HepG2 (cell line): ENCODE results near the gene TM4SF1. TPM values are rescaled to one million over a fixed set of nuclear protein-coding genes. Genes with fewer than 3 reads are reported as not detected.

ENCODE experiments used
- ARID2 ChIP-seq: sonication (generic); formaldehyde crosslinking; IDR thresholded peaks from 2 replicates; pipeline ENCODE4 v1.8.1; 2022; ENCODE audit warnings: mild to moderate bottlenecking, missing genetic modification reagents, borderline replicate concordance
- FOSL1 ChIP-seq: sonication (generic); formaldehyde crosslinking; IDR thresholded peaks from 2 replicates; pipeline ENCODE4 v1.9.0; 2021; ENCODE audit warnings: missing genetic modification reagents, borderline replicate concordance
- JUN ChIP-seq: sonication (generic); formaldehyde crosslinking; IDR thresholded peaks from 2 replicates; pipeline ENCODE4 v1.4.0; 2020; ENCODE audit warnings: mild to moderate bottlenecking, missing genetic modification reagents
- KDM1A ChIP-seq: IDR thresholded peaks from 2 replicates; pipeline ENCODE4 v1.6.1; 2016; ENCODE audit warnings: missing compliant biosample characterization
- KDM6A ChIP-seq: IDR thresholded peaks from 2 replicates; pipeline ENCODE4 v1.6.1; 2016; ENCODE audit warnings: low read depth
- KLF6 ChIP-seq: IDR thresholded peaks from 2 replicates; pipeline ENCODE4 v1.8.0; 2016; ENCODE audit warnings: missing biosample characterization, missing genetic modification reagents
- NFRKB ChIP-seq: fragments of 450-650 bp; IDR thresholded peaks from 2 replicates; pipeline ENCODE4 v1.6.1; 2017
- NR3C1 ChIP-seq: sonication (generic); formaldehyde crosslinking; IDR thresholded peaks from 2 replicates; pipeline ENCODE4 v1.4.0; 2020; ENCODE audit warnings: missing genetic modification reagents
- SAFB2 ChIP-seq: sonication (generic); formaldehyde crosslinking; IDR thresholded peaks from 2 replicates; pipeline ENCODE4 v1.5.1; 2020; ENCODE audit warnings: missing genetic modification reagents, low read depth, mild to moderate bottlenecking, borderline replicate concordance
- SAP130 ChIP-seq: IDR thresholded peaks from 2 replicates; pipeline ENCODE4 v1.6.1; 2016; ENCODE audit warnings: low read depth
- YEATS2 ChIP-seq: sonication (generic); formaldehyde crosslinking; IDR thresholded peaks from 2 replicates; pipeline ENCODE4 v1.4.0; 2020; ENCODE audit warnings: missing genetic modification reagents, borderline replicate concordance
- ZNF589 ChIP-seq: sonication (generic); formaldehyde crosslinking; conservative IDR thresholded peaks from 2 replicates; pipeline ENCODE4 v1.8.0; 2022; ENCODE audit warnings: mild to moderate bottlenecking, moderate library complexity, missing genetic modification reagents
- polyA plus RNA-seq, 8 experiments: library from polyadenylated mRNA; depleted of rRNA in 3 of 8; stranded (reverse) in 7 of 8; unstranded in 1 of 8; fragments of >200 nt; fragmentation: Illumina TruSeq in 4 of 8; extraction: Trizol in 4 of 8; gene quantifications; 2 replicates each; pipeline versions ENCODE4 v1.2.1 to v1.2.3, GENCODE V29; 2011 to 2016; ENCODE audit warnings: low read depth in 4 of 8, missing spikeins in 1 of 8, mixed read lengths in 1 of 8; ENCODE audit not compliant: insufficient read depth in 1 of 8
- total RNA-seq, 5 experiments: library from RNA; depleted of rRNA; stranded (reverse); fragments of >200 nt; fragmentation: Illumina TruSeq; extraction: Trizol; gene quantifications; 2 replicates each; pipeline ENCODE4 v1.2.3, GENCODE V29; 2016; ENCODE audit warnings: low read depth in 1 of 5
- TF ChIP-seq, protein P1 (sequence below): sonication (generic); formaldehyde crosslinking; conservative IDR thresholded peaks from 2 replicates; pipeline ENCODE4 v1.8.0; 2022; ENCODE audit warnings: missing genetic modification reagents
- TF ChIP-seq, protein P2 (sequence below): sonication (generic); formaldehyde crosslinking; IDR thresholded peaks from 2 replicates; pipeline ENCODE4 v1.4.0; 2020; ENCODE audit warnings: missing genetic modification reagents
- TF ChIP-seq, protein P3 (sequence below): IDR thresholded peaks from 2 replicates; pipeline ENCODE4 v1.6.1; 2012; ENCODE audit warnings: inconsistent platforms
- TF ChIP-seq, protein P4 (sequence below), 2 experiments: IDR thresholded peaks; 2 replicates each; pipeline ENCODE4 v1.6.1; 2011 to 2012; ENCODE audit warnings: low read length in 2 of 2, borderline replicate concordance in 1 of 2, low read depth in 1 of 2, mild to moderate bottlenecking in 1 of 2, moderate library complexity in 1 of 2
- TF ChIP-seq, protein P5 (sequence below): sonication (generic); formaldehyde crosslinking; IDR thresholded peaks from 2 replicates; pipeline ENCODE4 v1.5.0; 2020; ENCODE audit warnings: missing genetic modification reagents
- TF ChIP-seq, protein P6 (sequence below): IDR thresholded peaks from 2 replicates; pipeline ENCODE4 v1.6.1; 2018; ENCODE audit warnings: missing genetic modification reagents, mild to moderate bottlenecking, missing compliant biosample characterization

Gene TM4SF1
- total and polyA plus RNA-seq, 2 of the 13 experiments (the other 11 are each of a cell fraction or from before 2014, with no cell fraction given): 431 to 1,359 TPM

DNA sequence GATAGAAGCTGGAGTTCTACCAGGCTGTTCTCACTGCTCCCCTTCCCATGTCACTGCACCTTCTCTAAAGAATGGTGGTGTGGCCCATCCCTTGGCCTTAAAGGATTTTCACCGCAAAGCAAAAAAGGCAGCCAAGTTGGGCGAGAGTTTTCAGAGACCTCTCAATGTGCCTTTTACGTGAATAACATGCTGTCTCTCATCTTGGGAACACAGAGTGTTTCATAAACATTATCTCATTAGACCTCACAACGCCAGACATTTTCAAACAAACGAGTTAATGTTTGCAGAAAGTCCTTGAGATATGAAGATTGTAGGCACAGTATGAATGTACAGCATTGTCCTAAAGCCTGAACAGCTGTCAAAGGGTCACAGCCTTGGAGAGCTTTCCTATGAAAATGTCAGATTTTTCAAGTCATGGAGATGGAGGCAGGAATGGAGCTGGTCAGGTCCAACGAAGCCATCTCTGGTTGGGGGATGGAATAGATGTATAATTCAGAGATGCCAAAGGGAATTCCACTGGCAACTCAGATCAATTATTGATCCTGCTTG, 21.3 kb downstream of the TM4SF1 start (continued):
- TF ChIP-seq, protein P1, sequence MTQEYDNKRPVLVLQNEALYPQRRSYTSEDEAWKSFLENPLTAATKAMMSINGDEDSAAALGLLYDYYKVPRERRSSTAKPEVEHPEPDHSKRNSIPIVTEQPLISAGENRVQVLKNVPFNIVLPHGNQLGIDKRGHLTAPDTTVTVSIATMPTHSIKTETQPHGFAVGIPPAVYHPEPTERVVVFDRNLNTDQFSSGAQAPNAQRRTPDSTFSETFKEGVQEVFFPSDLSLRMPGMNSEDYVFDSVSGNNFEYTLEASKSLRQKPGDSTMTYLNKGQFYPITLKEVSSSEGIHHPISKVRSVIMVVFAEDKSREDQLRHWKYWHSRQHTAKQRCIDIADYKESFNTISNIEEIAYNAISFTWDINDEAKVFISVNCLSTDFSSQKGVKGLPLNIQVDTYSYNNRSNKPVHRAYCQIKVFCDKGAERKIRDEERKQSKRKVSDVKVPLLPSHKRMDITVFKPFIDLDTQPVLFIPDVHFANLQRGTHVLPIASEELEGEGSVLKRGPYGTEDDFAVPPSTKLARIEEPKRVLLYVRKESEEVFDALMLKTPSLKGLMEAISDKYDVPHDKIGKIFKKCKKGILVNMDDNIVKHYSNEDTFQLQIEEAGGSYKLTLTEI (CRISPR knock-in tag): no peak
- TF ChIP-seq SAP130 (CRISPR knock-in tag) (peak; percentile 95), SAFB2 (CRISPR knock-in tag) (no peak), YEATS2 (CRISPR knock-in tag) (no peak), FOSL1 (peak; percentile 31; the same call in 1 of the 2 replicates), ZNF589 (no peak), NFRKB (no peak), JUN (CRISPR knock-in tag) (peak; percentile 61), KDM6A (CRISPR knock-in tag) (peak; percentile 68), ARID2 (CRISPR knock-in tag) (peak; percentile 88), NR3C1 (no peak), KLF6 (0 out of 2 replicates have a peak, but pooled peaks have one; percentile 23), KDM1A (CRISPR knock-in tag) (peak; percentile 56; the same call in 1 of the 2 replicates)
- TF ChIP-seq, protein P2, sequence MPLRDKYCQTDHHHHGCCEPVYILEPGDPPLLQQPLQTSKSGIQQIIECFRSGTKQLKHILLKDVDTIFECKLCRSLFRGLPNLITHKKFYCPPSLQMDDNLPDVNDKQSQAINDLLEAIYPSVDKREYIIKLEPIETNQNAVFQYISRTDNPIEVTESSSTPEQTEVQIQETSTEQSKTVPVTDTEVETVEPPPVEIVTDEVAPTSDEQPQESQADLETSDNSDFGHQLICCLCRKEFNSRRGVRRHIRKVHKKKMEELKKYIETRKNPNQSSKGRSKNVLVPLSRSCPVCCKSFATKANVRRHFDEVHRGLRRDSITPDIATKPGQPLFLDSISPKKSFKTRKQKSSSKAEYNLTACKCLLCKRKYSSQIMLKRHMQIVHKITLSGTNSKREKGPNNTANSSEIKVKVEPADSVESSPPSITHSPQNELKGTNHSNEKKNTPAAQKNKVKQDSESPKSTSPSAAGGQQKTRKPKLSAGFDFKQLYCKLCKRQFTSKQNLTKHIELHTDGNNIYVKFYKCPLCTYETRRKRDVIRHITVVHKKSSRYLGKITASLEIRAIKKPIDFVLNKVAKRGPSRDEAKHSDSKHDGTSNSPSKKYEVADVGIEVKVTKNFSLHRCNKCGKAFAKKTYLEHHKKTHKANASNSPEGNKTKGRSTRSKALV (CRISPR knock-in tag): no peak; the same call in 1 of the 2 replicates
- TF ChIP-seq, protein P3, sequence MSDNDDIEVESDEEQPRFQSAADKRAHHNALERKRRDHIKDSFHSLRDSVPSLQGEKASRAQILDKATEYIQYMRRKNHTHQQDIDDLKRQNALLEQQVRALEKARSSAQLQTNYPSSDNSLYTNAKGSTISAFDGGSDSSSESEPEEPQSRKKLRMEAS: peak; percentile 81; the same call in 1 of the 2 replicates
- TF ChIP-seq, protein P4, sequence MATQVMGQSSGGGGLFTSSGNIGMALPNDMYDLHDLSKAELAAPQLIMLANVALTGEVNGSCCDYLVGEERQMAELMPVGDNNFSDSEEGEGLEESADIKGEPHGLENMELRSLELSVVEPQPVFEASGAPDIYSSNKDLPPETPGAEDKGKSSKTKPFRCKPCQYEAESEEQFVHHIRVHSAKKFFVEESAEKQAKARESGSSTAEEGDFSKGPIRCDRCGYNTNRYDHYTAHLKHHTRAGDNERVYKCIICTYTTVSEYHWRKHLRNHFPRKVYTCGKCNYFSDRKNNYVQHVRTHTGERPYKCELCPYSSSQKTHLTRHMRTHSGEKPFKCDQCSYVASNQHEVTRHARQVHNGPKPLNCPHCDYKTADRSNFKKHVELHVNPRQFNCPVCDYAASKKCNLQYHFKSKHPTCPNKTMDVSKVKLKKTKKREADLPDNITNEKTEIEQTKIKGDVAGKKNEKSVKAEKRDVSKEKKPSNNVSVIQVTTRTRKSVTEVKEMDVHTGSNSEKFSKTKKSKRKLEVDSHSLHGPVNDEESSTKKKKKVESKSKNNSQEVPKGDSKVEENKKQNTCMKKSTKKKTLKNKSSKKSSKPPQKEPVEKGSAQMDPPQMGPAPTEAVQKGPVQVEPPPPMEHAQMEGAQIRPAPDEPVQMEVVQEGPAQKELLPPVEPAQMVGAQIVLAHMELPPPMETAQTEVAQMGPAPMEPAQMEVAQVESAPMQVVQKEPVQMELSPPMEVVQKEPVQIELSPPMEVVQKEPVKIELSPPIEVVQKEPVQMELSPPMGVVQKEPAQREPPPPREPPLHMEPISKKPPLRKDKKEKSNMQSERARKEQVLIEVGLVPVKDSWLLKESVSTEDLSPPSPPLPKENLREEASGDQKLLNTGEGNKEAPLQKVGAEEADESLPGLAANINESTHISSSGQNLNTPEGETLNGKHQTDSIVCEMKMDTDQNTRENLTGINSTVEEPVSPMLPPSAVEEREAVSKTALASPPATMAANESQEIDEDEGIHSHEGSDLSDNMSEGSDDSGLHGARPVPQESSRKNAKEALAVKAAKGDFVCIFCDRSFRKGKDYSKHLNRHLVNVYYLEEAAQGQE (IDR thresholded peaks at IDR 0.05; ENCODE audit: borderline replicate concordance in 1 of 2, low read depth in 1 of 2, low read length in 2 of 2): 0 out of 4 replicates have a peak, but pooled peaks of 1 of the 2 experiments have one; percentile 39
- TF ChIP-seq, protein P5, sequence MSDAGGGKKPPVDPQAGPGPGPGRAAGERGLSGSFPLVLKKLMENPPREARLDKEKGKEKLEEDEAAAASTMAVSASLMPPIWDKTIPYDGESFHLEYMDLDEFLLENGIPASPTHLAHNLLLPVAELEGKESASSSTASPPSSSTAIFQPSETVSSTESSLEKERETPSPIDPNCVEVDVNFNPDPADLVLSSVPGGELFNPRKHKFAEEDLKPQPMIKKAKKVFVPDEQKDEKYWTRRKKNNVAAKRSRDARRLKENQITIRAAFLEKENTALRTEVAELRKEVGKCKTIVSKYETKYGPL: 0 out of 2 replicates have a peak, but pooled peaks have one; percentile 58
- TF ChIP-seq, protein P6, sequence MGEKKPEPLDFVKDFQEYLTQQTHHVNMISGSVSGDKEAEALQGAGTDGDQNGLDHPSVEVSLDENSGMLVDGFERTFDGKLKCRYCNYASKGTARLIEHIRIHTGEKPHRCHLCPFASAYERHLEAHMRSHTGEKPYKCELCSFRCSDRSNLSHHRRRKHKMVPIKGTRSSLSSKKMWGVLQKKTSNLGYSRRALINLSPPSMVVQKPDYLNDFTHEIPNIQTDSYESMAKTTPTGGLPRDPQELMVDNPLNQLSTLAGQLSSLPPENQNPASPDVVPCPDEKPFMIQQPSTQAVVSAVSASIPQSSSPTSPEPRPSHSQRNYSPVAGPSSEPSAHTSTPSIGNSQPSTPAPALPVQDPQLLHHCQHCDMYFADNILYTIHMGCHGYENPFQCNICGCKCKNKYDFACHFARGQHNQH: peak; percentile 88
